ENCODE data around the gene UVRAG.
"Not testable (repeated sequence)": the region's sequence is repeated elsewhere in the genome, so short reads cannot be mapped to it uniquely, and the experiment has no call there.

UVRAG gene

DNA sequence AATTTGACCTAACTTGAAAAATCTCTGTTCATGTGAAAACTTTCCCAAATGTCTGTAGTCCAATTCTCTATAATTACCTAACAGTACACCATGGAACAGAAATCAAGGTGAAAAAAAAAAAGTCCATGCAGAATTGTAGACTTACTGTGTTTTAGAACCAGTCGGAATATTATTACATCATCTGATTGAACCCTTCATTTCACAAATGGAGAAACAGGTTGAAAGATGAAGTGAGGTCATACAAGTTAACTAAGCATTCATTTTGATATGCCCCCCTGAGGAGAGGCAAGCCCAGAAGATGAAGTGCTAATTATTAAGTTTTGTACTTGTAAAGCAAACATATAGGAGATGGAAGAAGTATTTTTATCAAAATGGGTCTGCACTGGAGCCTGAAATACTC, 211.9 kb downstream of the UVRAG start:
- no peak for DNase-seq (ENCODE audit: low spot score)

DNA sequence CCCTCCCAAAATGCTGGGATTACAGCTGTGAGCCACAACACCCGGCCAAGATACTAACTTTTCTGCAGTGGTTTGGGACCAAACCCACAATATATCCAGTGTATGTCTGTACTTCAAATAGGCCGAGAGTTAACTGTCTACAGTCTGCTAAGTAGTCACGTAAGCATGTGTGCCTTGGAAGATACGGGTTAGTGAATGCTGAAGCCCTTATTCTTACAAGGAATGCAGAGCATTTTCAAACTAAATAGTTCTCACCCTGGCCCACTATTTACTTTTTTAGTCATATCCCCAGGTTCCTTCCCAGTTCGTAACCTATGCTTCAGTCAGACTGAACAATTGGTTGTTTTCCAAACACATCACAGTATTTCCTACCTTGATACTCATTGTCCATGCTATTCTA, 215.3 kb downstream of the UVRAG start:
- DNase-seq (ENCODE audit: low spot score), result no peak

DNA sequence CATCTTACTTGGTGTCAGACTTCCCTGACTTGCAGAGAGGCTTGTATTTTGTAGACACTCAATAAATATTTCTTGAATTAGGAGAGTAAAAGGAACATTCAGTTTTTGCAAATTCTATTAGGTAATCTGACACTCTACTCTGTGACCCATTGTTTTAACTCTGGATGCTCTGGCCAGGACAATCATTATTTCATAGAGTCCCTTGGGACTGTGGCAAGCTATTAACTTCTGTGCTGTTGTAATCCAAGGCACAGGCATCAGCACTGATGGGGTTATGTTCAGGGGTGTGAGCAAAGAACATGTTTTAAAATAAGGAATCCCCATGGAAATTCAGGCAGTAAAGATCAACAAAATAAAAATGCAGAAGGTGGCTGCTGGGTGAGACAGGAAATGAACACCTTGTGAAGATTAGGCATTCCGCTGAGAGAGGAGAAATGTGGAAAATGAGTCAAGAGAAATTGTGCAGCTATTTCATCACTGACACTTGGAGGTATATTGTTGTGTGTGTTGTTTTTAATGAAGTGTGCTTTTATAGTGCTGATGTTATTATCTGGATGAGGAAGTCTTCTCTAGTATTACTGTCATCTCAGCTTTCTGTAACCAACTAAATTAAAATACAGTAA, 216.1 kb downstream of the UVRAG start:
- no peak for DNase-seq (ENCODE audit: low spot score)

DNA sequence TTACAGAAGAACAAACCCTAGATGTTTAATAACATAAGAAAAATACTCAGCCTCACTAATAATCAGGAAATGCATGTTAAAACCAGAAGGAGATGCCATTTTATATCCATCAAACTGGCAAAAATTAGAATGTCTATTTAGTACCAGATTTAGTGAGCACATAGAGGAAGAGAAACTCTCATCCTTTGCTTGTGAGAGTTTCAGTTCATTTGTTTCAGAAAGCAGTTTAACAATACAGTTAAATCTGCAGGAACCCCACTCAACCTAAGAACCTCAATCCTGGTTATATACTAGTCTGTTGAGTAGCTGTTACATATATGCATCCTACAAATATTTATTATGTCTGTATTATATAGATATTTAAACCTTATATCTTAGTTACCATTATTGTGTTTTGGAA, 218.7 kb downstream of the UVRAG start:
- DNase-seq (ENCODE audit: low spot score), result no peak

DNA sequence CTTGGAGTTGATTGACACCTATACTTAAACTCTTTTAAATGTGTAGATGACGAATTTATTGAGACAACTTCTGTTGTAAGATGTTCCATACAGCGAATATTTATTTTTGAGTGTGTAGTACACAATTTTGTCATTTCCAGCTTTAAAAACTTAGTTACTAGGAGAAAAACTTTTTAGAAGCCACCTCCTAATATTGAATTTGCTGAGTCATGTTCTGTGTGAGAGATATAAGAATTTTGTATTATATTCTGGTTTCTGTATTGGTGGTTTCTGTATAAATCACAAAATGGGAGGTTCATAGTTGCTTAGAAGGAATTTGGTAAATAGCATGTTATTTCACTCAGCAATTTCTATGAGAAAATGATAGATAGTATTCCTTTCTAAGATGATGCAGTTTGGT, 220.0 kb downstream of the UVRAG start:
- DNase-seq (ENCODE audit: low spot score), result no peak

DNA sequence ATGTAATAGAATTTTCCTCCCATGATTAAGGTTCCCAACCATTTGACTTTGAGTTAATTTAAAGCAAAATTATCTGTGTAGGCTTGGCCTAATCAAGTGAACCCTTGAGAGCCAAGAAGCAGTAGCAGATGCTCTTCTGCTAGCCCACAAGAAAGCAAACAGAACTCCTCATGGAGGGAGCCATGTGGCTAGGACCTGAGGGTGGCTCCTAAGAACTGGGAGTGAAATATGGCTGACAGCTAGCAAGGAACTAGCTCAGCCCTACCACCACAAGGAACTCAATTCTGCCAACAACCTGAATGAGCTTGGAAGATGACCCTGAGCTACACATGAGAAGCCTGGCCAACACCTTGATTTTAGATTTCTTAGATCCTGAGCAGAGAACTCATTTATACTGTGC, 223.6 kb downstream of the UVRAG start:
- DNase-seq (ENCODE audit: low spot score), result no peak

DNA sequence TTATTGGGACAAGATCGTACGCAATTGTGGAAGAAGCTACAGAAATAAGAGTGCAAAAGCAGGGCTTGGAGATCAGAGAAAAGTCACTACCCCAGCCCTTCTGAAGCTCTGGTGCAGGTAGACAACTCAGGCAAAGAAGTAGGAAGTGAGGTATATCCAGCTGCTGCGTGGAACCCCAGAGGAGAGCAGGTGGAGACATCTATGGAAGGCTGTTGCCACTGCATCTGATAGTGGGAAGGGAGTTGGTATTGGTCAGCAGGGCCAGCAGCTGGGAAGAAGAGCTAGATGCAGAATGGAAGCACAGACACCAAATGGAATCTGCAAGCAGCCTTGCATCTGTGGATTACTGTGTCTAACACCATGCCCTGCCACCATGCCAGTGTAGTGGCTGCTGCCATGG, 226.2 kb downstream of the UVRAG start:
- no peak for DNase-seq (ENCODE audit: low spot score)

DNA sequence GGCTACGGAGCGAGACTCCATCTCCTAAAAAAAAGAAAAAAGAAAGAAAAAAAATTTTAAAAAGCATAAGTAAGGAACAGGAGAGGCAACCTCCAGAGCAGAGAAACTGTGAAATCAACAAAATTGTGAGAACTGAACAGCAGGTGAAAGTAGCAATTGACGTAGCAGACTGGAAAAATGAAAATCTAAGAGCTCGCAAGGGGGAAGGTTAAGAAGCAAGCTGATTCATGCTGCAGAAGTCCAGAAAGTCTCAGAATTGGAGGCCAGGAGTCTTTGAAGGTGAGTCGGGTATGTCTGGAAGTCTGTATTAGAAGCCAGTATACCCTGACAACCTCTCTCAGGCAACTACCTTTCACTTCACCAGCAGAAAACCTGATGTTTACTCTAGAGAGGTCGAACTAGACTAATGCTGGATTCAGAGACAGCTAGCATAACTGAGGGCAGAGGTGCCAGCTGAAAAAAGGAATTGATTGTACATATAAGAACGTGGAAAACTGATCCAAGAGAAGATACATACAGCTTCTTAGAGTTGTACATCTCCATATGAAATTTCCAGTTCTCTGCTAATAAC, 229.8 kb downstream of the UVRAG start:
- no peak for DNase-seq (ENCODE audit: low spot score)

DNA sequence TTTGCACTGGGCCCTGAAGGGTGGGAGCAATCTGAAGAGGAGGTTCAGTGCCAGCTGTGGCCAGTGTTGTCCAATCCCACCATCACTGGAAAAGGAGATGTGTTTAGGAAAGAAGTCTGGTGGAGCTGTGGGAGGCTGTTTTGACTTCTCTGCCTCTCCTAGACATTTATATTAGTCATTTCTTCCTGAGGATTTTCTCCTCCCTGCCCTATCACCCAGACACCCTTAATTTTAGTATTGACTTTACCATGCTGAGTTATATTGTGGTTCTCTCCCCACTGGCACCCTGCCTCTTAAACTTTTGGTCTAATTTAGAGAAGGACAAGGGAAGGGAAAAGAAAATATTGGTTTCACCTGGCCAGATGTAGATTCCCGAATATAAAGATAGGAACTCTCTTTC, 232.2 kb downstream of the UVRAG start:
- DNase-seq (ENCODE audit: low spot score), result no peak

DNA sequence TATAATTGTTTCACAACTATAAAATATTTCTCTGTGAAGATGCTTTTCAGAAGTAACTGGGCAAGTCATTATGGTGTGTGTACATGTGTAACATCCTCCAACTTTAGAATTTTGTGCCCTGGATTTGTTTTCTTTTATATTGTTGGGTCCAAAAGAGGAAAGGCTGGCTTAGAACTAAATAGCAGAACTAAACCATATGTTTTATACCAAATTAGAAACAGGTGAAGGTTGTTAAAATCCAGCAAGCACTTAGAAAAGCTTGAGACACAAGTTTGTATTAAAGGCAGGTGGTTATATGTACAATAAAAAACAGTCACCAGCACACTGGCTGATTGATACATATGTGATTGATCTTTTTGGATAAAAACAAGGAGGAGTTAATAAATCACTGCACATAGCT, 232.8 kb downstream of the UVRAG start:
- DNase-seq (ENCODE audit: low spot score), result no peak

DNA sequence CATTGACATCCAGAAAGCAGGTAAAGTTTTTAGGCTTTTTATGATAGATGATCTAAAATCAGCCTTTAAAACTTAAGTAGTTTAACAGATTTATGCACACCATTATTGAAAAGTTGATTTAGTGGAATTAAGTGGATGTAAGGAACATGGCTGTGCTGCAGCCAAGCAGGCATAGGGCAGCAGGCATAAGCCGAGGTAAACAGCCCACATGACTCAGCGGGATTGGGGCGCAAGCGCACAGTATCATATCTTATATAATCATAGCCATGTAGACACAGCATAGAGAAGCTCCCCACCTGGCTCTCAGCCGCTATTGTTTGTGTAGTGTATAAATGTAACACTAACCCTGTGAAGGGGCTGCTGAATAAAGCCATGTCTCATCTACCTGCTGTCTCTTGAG, 233.8 kb downstream of the UVRAG start:
- no peak for DNase-seq (ENCODE audit: low spot score)

DNA sequence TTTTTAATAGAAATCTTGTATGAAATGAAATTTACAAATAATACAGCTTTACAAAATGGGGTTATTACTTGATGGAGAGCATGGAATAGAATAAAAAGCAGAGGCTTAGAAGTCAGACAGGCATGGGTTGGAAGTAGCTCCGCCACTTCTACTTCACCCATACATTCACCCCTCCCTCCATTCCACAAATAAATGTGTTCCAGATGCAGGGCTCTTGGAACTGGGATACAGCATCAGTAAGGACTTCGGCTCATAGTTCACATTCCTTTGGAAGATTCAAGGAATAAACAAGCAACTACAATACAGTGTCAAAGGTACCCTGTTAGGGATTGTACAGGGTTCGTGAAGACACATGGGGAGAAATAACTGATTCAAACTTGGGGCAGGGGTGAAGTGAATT, 234.5 kb downstream of the UVRAG start:
- DNase-seq (ENCODE audit: low spot score), result no peak

DNA sequence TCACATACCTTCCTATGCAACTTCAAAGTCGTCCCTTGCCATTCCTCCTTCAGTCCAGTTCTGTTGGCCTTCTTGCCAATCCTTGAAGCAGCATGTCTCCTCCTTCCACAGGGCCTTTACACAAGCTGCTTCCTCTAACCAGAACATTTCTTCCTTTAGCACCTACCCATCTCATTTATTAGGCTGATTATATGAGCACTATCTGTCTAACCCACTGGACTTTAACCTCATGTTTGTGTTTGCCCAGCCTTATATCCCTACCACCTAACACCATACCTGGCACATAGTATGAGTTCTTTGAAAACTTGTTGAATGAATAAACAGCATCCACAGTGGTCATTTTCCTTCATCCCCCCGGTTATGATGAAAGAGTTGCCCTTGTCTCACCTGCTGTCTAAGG, 236.9 kb downstream of the UVRAG start:
- no peak for DNase-seq (ENCODE audit: low spot score)

DNA sequence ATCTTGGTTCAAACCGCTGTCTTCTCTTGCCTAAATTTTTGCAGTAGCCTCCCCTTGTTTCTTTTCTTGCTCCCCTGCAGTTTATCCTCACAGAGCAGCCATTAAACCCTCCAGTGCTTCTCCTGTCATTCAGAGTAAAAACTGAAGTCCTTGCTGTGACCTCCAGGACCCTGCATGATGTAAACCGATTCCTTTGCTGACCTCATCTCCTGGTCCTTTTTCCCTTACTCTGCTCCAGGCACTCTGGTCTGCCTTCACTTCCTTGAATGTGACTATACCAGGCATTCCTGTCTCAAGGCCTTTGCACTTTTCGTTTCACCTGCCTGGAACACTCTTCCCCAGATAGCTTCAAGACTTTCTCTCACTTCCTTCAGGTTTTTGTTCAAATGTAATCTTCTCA, 239.3 kb downstream of the UVRAG start:
- DNase-seq (ENCODE audit: low spot score), result no peak

DNA sequence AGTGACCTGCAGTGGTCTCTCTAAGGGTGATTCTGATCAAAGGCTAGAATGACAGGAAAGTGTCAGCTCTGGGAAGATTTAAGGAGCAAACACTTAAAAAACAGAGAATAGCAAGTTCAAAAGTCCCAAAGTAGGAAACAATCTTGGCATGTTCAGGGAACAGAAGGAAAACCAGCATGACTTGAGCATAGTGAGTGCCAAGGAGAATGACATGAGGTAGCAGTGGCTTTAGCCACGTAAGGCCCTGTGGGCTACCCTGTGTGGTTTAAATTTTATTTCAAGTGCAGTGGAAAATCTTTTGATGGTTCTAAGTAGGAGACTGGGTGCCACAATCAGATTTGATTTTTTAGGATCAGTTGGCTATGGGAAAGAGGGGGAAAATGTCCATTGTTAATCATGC, 241.9 kb downstream of the UVRAG start:
- no peak for DNase-seq (ENCODE audit: low spot score)

DNA sequence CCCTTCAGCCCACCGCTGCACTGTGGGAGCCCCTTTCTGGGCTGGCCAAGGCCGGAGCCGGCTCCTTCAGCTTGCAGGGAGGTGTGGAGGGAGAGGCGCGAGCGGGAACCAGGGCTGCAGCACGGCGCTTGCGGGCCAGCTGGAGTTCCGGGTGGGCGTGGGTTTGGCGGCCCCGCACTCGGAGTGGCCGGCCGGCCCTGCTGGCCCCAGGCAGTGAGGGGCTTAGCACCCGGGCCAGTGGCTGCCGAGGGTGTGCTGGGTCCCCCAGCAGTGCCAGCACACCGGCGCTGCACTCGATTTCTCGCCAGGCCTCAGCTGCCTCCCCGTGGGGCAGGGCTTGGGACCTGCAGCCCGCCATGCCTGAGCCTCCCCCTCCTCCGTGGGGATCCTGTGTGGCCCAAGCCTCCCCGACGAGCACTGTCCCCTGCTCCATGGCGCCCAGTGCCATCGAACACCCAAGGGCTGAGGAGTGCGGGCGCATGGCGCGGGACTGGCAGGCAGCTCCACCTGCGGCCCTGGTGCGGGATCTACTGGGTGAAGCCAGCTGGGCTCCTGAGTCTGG, 245.5 kb downstream of the UVRAG start:
- not testable (repeated sequence) for DNase-seq (ENCODE audit: low spot score)

DNA sequence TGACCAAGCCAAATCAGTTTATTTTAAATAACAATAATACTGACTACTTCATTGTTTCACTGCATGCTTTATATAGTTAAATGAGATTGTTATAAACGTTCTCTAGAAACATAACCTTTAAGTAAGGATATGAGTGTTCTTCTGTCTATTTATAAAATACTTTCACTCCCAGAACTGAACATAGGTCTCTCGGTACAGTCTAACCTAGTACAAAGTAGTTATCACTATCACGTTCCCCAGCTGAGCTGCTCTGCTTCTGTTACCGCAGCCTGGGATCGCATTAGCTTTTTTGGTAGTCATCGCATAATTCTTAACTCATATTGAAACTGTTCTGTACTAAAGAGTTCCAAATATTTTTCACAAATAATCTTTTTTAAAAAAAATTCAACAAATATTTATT, 247.7 kb downstream of the UVRAG start:
- no peak for DNase-seq (ENCODE audit: low spot score)

DNA sequence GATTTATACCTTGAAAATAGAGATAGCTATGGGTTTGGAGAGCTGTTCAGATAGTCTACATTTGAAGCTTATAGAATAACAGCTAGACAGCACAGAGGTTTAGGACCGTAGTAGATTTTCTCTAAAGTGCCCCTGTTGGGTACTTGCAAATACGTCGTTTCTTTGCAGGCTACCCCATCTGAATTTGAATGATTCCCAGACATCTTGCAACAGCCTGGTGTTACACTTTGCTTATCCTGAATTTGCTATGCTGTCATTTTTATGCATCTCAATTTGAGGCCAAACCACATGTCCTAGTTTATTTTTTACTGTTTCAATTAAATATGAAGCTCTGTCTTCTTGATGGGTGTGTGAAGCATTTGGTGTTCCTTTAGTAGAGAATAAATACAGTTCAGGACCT, 249.2 kb downstream of the UVRAG start:
- DNase-seq (ENCODE audit: low spot score), result no peak

DNA sequence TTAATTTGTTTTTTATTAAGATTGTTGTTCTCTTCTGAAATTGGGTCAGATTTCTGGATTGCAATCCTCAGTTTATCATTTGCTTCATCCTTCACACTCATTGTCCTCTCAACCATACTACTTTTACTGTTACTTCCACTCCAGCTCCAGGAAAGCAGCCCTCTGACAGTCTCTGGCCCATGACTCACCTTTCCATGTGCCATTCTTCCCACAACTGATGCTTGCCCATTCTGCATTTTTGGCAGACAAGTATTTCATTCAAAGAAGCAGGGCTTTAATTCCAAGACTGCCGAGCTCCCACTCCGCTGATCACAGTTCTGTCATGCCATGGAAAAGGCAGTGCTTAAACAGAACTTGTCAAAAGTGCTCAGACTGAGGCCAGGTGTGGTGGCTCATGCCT, 252.1 kb downstream of the UVRAG start:
- DNase-seq (ENCODE audit: low spot score), result no peak

DNA sequence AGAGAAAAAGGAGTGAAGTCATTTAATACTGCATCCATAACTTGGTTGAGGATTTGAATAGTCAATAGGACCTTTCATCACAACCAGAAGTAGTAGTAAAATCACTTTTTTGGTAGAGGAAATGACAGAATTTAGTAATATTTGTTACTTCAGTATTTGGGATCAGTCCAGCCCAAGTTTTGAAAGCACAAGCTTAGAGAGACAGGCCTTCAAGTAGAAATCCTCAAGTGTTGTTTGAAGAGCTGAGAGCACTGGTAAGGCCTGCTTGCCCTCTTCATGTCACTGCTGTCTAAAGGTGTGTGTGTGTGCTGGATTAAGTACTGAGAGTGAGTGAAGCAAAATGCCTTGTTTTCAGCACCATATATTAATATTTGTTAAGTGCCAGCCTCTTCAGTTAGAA, 254.0 kb downstream of the UVRAG start:
- DNase-seq (ENCODE audit: low spot score), result no peak

DNA sequence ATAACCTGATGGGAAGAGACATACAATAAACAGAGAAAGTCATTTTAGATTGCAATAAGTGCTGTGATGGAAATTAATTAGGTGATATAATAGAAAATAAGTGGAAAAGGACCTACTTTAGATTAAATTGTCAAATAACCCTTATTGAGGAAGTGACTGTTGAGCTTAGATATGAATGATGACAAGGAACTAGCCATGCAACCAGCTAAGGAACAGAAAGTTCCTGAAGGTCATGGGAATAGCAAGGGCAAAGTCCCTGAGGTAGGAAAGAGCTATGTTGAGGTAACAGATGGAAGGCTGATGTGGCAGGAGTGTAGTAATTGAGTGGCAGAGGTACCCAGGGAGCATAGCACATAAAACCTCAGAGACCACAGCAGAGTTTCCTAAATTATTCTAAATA, 256.1 kb downstream of the UVRAG start:
- DNase-seq (ENCODE audit: low spot score), result no peak

DNA sequence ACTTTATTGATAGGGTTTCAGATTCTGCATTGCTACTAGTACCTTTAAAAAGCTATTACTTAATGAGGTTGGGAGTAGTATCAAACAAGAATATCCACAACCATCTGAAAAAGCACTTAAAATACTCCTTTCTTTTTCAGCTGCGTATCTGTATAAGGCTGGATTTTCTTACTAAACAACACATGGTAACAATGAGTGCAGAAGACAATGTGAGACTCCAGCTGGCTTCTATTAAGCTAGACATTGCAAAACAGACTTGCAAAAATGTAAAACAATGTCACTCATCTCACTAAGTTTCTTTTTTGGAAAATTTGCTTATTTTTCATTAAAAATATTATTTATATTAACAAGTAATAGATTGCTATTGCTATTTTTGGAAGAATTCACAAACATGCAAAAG, 258.7 kb downstream of the UVRAG start:
- no peak for DNase-seq (ENCODE audit: low spot score)

DNA sequence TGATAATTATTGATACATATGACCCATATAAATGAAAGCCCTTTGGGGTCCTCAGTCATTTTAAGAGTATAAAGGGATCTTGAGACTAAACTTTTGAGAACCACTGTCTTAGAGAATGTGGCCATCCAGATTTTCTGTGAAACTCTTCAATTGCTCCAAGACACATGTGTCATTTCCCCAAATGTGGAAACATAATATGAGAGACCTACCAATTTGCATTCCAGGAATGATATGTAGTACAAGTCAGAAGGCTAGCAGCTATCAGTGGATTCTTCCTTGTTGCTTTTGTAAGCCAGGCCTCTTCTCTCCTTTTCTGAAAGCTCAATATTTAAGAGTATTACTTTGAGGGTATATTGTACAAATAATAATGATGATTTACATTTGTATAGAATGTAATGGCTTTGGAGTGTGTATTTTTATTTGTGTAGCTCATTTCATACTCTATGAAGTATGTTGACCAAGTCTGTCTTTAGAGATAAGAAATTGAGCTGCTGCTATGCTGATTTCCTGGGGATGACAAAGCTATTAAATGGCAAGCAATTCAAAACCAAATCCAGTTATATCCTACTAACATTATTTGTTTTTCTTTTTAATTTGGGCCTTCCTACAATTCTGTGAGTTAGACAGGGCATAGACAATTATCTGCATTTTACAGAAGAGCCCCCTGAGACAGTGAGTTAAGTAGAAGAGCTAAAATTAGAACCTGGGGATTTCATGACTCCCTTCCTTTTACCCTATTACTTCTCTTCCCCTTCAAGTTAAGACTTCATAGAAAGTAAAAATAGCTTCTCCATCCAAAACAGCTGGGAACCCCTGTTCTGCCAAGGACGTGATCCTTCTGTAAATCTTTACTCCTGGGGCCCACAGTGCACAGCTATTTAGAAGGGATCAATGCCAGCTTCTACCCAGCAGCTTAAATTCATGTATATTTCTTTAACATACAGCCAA, 259.4 kb downstream of the UVRAG start:
- no peak for DNase-seq (ENCODE audit: low spot score)

Data from left forelimb (tissue), 1 donor.